Esophagus (tissue), 2 donors: Measurements from ENCODE around the gene H2BW2. TPM values are rescaled to one million over a fixed set of nuclear protein-coding genes. Genes with fewer than 3 reads are reported as not detected.
"Not testable (repeated sequence)": the region's sequence is repeated elsewhere in the genome, so short reads cannot be mapped to it uniquely, and the experiment has no call there.

ENCODE experiments used
- H3K27ac ChIP-seq, 2 donors: one replicate each; pipeline ENCODE4 v1.5.1; 2013; ENCODE audit warnings: low read depth in 2 of 2, mild to moderate bottlenecking in 2 of 2, inconsistent platforms in 1 of 2, low read length in 1 of 2, moderate library complexity in 1 of 2
- H3K27me3 ChIP-seq, 2 donors: one replicate each; pipeline ENCODE4 v1.6.1; 2013; ENCODE audit warnings: low read length in 2 of 2, control low read depth in 1 of 2, mild to moderate bottlenecking in 1 of 2; ENCODE audit not compliant: insufficient read depth in 2 of 2, control insufficient read depth in 1 of 2
- H3K36me3 ChIP-seq, 2 donors: one replicate each; pipeline ENCODE4 v1.6.1; 2013; ENCODE audit warnings: low read length in 1 of 2; ENCODE audit not compliant: control insufficient read depth in 2 of 2, insufficient read depth in 2 of 2
- H3K4me1 ChIP-seq, 2 donors: one replicate each; pipeline ENCODE4 v1.6.1; 2013; ENCODE audit warnings: low read length in 1 of 2; ENCODE audit not compliant: control insufficient read depth in 2 of 2, insufficient read depth in 2 of 2
- H3K4me3 ChIP-seq, 2 donors: one replicate each; pipeline ENCODE4 v1.5.1; 2013; ENCODE audit warnings: low read length in 2 of 2, mild to moderate bottlenecking in 2 of 2, low read depth in 1 of 2, moderate library complexity in 1 of 2
- H3K9me3 ChIP-seq, 2 donors: one replicate each; pipeline ENCODE4 v1.6.1; 2013; ENCODE audit warnings: mild to moderate bottlenecking in 2 of 2, low read depth in 1 of 2, low read length in 1 of 2, moderate library complexity in 1 of 2; ENCODE audit not compliant: control insufficient read depth in 2 of 2, insufficient read depth in 1 of 2
- WGBS, 2 donors: extraction: QIAGEN DNeasy Blood & Tissue Kit; methylation state at CpG; one replicate each; pipeline ENCODE4 v1.1.7; 2013; 5-methylcytosine and 5-hydroxymethylcytosine counted together
- polyA plus RNA-seq, 2 donors: library from polyadenylated mRNA; stranded (reverse); fragments of 200-250 nt; gene quantifications; one replicate each; pipeline ENCODE4 v1.2.3, GENCODE V29; 2013
- donor health status: healthy with polysubstance abuse.
- donor health status: Bipolar disorder and iron deficiency.

The H2BW2 gene
- not detected for polyA plus RNA-seq

- peaks cover 0 to 2% of the 10 kb centered on the region in 2 donors for H3K27me3 ChIP-seq
- no peak within 1 kb of the TSS for H3K4me3 ChIP-seq
- H3K36me3 ChIP-seq = no peaks in the 10 kb centered on the region
- no peak within 1 kb of the TSS for H3K27ac ChIP-seq
- no peaks in the 10 kb centered on the region for H3K9me3 ChIP-seq
- no peaks in the 10 kb centered on the region for H3K4me1 ChIP-seq
- WGBS, 2 donors = 90 to 94% methylated on average over 39 of the region's 39 CpGs
Measured at GRCh38 chrX:104039689-104040505, at the start of gene H2BW2. Gene H2BW2 (plus strand): TSS chrX:104039956. CDS start chrX:104039995, 39 bp downstream.

- Histone ChIP-seq H3K4me3 (no peak overlapping the region), H3K9me3 (no peaks in the 10 kb centered on the region), H3K4me1 (no peaks in the 10 kb centered on the region), H3K27me3 (peaks cover 0 to 3% of the 10 kb centered on the region in 2 donors), H3K36me3 (no peaks in the 10 kb centered on the region), H3K27ac (no peak overlapping the region)
- 51 to 54% methylated on average over 5 of the region's 5 CpGs for WGBS, 2 donors
Measured at GRCh38 chrX:103999234-103999633, 40.5 kb upstream of the H2BW2 start.

GRCh38 chrX:104008831-104009230 is 30.9 kb upstream of the H2BW2 start:
- Histone ChIP-seq H3K9me3 (no peaks in the 10 kb centered on the region), H3K4me3 (no peak overlapping the region), H3K27me3 (peaks cover 0 to 3% of the 10 kb centered on the region in 2 donors), H3K27ac (no peak overlapping the region), H3K36me3 (no peaks in the 10 kb centered on the region), H3K4me1 (no peaks in the 10 kb centered on the region)
- WGBS, 2 donors = 62 to 69% methylated on average over 5 of the region's 5 CpGs

GRCh38 chrX:104013158-104013557 is 26.6 kb upstream of the H2BW2 start:
- no peak overlapping the region for H3K4me3 ChIP-seq
- no peaks in the 10 kb centered on the region for H3K4me1 ChIP-seq
- no peak overlapping the region for H3K27ac ChIP-seq
- H3K27me3 ChIP-seq = peaks cover 0 to 5% of the 10 kb centered on the region in 2 donors
- H3K36me3 ChIP-seq = no peaks in the 10 kb centered on the region
- WGBS, 2 donors = 95% methylated on average over 24 of the region's 24 CpGs
- no peaks in the 10 kb centered on the region for H3K9me3 ChIP-seq

- H3K4me1 ChIP-seq = no peaks in the 10 kb centered on the region
- no peaks in the 10 kb centered on the region for H3K9me3 ChIP-seq
- 91% methylated on average over 20 of the region's 20 CpGs for WGBS, 2 donors
- H3K36me3 ChIP-seq = no peaks in the 10 kb centered on the region
- H3K4me3 ChIP-seq = no peak within 1 kb of the TSS
- peaks cover 0 to 5% of the 10 kb centered on the region in 2 donors for H3K27me3 ChIP-seq
- no peak within 1 kb of the TSS for H3K27ac ChIP-seq
Measured at GRCh38 chrX:104013606-104014005, 26.1 kb upstream of the H2BW2 start, which contains the start of gene H2BW1. Gene H2BW1 (minus strand): TSS chrX:104013708. CDS start chrX:104013576, 132 bp downstream.

- 48 to 56% methylated on average over 8 of the region's 8 CpGs for WGBS, 2 donors
Measured at GRCh38 chrX:104015576-104015975, 24.2 kb upstream of the H2BW2 start.

GRCh38 chrX:104018126-104018525 is 21.6 kb upstream of the H2BW2 start:
- Histone ChIP-seq H3K36me3 (no peaks in the 10 kb centered on the region), H3K9me3 (no peaks in the 10 kb centered on the region), H3K4me1 (no peaks in the 10 kb centered on the region), H3K27me3 (peaks cover 0 to 6% of the 10 kb centered on the region in 2 donors), H3K27ac (no peak overlapping the region), H3K4me3 (no peak overlapping the region)
- WGBS, 2 donors = 77 to 79% methylated on average over 11 of the region's 11 CpGs

More at GRCh38 chrX:104015576-104015975, 24.2 kb upstream of the H2BW2 start:
- H3K4me1 ChIP-seq, H3K27ac ChIP-seq, H3K36me3 ChIP-seq, H3K27me3 ChIP-seq, H3K9me3 ChIP-seq, H3K4me3 ChIP-seq: not testable (repeated sequence)

GRCh38 chrX:104041003-104041402 is 1.2 kb downstream of the H2BW2 start:
- Histone ChIP-seq H3K9me3 (no peaks in the 10 kb centered on the region), H3K36me3 (no peaks in the 10 kb centered on the region), H3K27ac (no peak overlapping the region), H3K27me3 (peaks cover 0 to 2% of the 10 kb centered on the region in 2 donors), H3K4me1 (no peaks in the 10 kb centered on the region), H3K4me3 (no peak overlapping the region)
- WGBS, 2 donors = 76 to 85% methylated on average over 4 of the region's 4 CpGs

GRCh38 chrX:104045642-104046041 is 5.9 kb downstream of the H2BW2 start:
- H3K36me3 ChIP-seq = no peaks in the 10 kb centered on the region
- H3K27ac ChIP-seq = no peak overlapping the region
- H3K4me1 ChIP-seq = no peaks in the 10 kb centered on the region
- H3K9me3 ChIP-seq = no peaks in the 10 kb centered on the region
- H3K4me3 ChIP-seq = no peak overlapping the region
- peaks cover 0 to 4% of the 10 kb centered on the region in 2 donors for H3K27me3 ChIP-seq
- WGBS, 2 donors = 79 to 86% methylated on average over 5 of the region's 5 CpGs

- H3K27ac ChIP-seq = no peak overlapping the region
- WGBS, 2 donors = 90 to 93% methylated on average over 12 to 13 of the region's 13 CpGs
- H3K4me3 ChIP-seq = no peak overlapping the region
- peaks cover 0 to 4% of the 10 kb centered on the region in 2 donors for H3K27me3 ChIP-seq
- H3K4me1 ChIP-seq = no peaks in the 10 kb centered on the region
- no peaks in the 10 kb centered on the region for H3K36me3 ChIP-seq
- no peaks in the 10 kb centered on the region for H3K9me3 ChIP-seq
Measured at GRCh38 chrX:104047171-104047570, 7.4 kb downstream of the H2BW2 start.
